ENCODE results near the gene C1orf159.
A peak's percentile ranks its signal among the peaks of the same experiment; 100 is the strongest.

GRCh38 chr1:1122981-1123480 lies 7.1 kb upstream of the C1orf159 start:
- peak in 1 of 2 donors; percentile 29 for TF ChIP-seq POLR2A (IDR thresholded peaks at IDR 0.05)
- peak in 1 of 4 experiments; percentile 16 for TF ChIP-seq CTCF (IDR thresholded peaks at IDR 0.05)
- no peak for TF ChIP-seq EP300 (IDR thresholded peaks at IDR 0.05)

Measured in sigmoid colon (tissue), 4 donors.